NCI-H146 (cell line): ENCODE measurements around the gene DBI.

Source experiments
- DNase-seq: peaks from one replicate; lab custom pipeline; 2025; lab: John Stamatoyannopoulos, UW

The DBI gene

DNA sequence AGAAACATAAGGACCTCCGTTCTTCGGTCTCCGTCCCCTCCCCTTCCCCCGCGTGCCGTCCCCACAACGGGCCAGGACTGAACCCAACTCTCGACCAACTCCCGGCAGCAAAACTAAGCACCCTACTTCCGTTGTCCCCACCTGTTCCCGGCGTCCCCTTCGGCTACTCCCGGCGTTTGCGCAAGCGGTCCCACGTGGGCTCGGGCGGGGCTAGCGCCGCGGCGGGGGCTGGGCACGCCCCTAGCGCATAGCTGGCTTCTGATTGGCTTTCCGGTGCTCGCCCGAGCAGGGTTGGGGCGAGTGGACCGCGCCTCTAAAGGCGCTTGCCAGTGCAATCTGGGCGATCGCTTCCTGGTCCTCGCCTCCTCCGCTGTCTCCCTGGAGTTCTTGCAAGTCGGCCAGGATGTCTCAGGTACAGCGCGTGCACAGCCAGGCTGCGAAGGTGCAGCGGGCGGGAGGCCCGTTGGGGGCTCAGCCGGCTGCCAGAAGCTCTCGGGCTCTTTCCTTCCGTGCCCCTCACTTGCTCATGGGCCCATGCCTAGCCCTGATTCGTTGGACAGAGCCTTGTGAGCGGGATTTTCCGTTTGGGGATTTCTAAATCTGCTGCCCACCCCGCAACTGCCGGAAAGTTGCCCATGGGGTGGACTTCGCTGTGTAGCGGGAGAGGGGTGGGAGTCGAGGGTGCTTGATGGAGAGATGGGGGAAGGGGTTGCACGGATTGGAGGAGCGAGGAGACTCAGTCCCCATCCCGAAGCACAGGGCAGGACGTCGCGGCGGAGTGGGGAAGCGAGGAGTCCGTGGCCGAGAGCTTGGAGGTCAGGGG lies at the start of gene DBI, which contains the start of gene C2orf76:
DBI (plus strand) TSS at position 329 of the 823 bp plus-strand sequence; CDS start at position 404, 75 bp downstream.
C2orf76 (minus strand) TSS at position 186 of the 823 bp plus-strand sequence. CDS start 26,875 bp downstream, outside the sequence.
- DNase-seq = peak; percentile 98

DNA sequence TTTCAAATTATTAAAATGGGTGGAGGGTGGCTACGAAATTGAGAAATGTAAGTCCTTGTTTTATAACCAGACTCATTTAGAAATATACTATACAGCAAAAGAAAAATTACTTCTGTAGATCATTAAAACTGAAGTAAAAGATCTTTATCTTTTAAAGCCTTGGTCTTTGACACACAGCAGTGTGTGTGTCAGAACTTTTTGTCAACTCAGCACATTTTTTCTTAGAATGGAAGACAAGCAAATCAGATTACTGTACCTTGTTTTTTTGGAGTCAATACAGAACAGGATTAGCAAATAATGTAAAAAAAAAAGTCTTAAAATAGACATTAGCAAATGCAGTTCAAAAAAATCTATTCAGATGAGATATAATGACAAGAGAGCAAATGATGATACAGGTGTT lies 49.2 kb upstream of the DBI start:
- DNase-seq = no peak

DNA sequence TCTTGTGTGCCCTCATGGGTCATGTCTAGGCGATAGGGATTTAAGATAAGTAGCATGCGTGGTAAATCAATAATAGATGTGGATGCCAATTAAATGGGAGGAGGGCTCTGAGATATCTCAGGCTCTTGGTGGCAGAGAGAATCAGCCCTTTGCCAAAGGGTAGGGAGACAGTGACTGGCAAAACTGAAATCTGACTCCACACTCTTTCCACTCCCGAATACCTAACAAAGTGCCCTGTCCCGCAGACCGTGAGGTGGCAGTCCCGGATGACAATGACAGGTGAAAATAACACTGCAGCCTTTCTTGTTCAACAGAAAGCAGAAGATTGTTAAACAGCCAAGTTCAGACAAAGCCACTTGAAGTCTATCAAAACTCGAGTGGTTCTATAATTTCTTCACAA lies 47.2 kb upstream of the DBI start:
- no peak for DNase-seq

DNA sequence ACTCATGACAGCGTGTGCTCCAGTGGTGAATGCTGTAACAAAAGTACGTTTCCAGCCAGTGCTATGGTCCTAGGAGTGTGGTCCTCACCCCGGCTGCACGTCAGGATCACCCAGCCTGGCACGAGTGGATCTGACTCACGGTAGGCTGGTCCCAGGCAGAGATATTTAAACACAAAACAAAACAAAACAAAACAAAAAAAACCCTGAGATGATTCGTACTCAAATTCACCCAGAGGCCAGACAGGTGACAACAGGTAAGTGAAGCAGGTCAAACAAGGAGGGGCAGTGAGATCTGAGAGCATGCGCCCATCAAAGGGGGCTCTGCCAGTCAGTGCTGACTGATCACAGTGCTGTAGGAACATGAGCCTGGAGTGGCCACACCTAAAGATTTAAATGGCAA lies 43.3 kb upstream of the DBI start:
- no peak for DNase-seq

DNA sequence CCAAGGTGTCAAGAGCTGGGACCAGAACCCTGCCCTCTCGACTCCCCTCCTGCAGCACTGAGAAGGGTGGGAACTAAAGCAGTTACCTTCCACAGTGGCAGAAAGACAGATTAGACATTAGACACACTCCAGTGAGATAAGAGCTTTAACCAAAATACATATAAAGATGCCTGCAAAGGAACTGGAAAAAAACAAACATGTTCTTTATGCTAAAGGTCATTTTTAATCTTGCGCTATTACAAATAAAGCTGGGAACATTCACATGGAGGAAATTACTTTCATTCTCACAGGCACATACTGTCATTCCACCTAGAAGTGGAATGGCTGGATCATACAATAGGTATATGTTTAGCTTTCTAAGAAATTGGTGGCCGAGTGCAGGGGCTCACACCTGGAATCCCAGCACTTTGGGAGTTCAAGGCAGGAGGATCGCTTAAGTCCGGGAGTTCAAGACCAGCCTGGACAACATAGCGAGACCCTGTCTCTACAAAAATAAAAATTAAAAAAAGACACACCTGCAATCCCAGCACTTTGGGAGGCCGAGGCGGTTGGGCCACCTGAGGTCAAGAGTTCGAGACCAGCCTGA lies 42.0 kb upstream of the DBI start:
- no peak for DNase-seq

DNA sequence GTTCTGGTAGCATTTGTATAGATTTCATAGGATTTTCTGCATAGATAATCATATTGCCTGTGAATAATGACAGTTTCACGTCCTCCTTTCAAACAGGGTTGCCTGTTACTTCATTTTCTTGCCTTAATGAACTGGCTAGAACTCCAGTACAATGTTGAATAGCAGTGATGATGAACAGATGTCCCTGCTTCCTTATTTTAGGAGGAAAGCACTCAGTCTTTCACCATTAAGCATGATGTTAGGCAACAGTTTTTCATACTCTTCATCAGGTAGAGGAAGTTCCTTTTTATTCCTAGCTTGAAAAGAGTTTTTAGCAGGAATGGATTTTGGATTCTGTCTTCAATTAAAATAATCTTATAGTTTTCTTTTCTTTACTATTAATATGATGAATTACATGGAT lies 39.8 kb upstream of the DBI start:
- no peak for DNase-seq

DNA sequence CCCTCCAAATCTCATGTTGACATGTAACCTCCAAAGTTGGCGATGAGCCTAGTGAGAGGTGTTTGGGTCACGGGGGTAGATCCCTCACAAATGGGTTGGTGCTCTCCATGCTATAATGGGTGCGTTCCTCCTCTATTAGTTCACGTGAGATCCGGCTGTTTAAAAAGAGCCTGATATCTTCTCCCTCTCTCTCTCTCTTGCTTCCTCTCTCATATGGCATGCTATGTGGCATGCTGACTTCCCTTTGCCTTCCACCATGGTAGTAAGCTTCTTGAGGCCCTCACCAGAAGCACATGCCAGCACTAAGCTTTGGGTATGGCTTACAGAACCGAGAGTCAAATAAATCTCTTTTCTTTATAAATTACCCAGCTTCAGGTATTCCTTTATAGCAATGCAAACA lies 39.3 kb upstream of the DBI start:
- no peak for DNase-seq

DNA sequence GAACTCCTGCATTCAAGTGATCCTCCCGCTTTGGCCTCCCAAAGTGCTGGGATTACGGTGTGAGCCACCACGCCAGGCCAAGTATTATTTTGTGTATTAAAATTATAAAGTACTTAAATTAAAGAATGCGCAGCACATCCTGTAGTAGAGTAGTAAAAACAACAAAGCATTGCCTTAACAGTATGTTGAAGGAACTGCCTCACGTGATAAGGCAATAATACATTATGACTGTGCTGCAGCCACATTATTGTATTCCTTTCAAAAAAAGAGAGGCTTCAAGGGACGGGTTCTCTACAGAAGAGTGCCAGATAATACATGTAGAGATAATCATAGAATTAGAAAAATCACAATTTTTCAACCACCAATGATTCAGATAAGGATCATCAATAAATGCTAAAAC lies 33.8 kb upstream of the DBI start:
- DNase-seq = no peak

DNA sequence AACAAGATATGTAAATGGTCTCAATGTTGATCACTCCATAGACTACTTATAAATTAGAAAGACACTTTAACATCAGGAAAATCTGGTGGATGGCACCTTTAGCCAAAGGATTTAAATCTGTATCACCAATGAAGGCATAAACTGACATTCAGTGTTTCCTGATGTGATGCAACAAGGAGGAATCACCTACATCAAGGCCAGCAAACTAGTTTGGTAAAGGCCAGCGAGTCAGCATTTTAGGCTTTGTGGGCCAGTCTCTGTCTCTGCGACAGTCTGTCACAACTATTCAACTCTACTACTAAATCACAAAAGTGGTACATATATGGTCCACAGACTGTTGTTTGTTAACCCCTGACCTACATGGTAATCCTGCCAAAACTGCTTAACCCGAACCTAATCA lies 33.4 kb upstream of the DBI start:
- DNase-seq = no peak

DNA sequence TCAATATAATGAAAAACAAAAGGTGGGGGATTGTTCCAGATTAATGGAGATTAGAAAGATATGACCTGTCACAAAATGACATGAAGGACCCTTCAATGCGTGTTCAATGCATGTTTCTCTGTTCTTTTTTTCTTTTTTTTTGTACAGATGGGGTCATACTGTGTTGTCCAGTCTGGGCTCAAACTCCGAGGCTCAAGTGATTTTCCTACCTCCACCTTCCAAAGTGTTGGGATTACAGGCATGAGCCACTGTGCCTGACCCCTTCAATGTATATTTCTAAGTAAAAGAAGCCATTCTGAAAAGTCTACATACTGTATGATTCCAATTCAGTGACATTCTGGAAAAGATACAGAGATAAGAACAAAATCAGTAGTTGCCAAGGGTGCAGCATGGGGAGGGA lies 32.9 kb upstream of the DBI start:
- no peak for DNase-seq

DNA sequence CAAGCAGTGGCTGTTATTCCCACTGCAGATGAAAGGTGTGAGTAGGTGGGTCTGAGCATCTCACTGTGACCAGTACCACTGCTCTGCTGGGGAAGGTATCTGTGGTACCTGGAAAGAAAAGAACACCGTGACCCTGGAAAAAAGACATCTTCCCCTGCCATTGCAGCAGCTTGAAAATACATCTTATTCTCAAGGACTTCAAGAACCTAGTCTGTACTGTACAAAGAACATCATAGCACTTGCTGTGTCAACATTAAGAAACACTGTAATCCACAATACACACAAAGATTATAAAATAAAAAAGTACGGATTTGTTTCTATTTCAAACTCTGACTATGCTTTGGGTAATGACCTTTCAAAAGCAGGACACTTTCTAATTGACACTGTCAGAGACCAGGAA lies 29.0 kb upstream of the DBI start:
- DNase-seq = no peak

DNA sequence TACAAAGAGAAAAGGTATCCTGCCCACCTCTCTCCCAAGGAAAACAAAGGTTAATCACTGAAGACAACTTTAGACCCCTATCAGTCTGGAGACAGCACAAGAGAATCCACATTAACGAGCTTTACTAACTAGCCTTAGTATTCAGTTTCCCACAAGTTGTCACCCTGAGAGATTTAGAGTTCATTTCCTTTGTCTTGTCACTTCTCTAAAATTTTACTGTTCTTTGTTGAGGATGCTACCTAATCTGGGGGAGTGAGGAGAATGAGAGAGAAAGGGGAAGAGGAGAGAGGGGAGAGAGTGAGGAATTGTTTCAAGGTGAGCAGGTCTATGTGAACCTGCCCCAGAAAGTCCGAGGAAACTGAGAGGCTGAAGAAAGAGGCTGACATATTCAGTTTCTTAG lies 28.5 kb upstream of the DBI start:
- no peak for DNase-seq

DNA sequence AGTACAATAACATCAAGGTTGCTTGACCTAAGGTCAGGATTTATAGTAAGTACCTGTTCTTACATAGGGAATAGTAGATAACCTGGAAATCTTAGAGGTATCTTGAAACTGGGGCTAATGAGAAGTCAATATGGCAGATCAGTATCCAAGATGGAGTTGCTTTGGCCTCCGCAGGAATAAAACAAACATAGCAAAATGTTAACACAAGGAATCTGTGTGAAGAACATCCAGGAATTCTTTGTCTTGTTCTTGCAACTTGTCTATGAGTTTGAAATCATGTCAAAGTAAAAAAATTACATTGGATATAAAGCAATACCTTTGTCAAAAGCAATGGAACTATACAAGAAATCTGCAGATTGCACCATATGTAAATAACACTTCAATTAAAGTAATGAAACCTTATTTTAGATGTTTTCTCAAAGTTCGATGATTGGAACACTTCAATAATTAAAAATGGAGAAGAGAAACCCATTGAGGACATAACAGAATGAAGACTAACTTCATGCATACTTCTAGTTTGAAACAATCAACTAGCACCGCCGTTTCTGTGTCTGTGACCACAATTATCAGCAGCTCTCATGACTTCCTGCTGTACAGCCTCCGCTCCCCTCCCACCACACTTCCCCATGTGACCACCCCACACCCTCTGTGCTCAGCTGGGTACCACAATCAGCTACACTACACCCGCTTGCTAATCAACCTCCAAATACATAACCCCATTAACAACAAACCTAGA lies 27.8 kb upstream of the DBI start:
- DNase-seq = no peak

DNA sequence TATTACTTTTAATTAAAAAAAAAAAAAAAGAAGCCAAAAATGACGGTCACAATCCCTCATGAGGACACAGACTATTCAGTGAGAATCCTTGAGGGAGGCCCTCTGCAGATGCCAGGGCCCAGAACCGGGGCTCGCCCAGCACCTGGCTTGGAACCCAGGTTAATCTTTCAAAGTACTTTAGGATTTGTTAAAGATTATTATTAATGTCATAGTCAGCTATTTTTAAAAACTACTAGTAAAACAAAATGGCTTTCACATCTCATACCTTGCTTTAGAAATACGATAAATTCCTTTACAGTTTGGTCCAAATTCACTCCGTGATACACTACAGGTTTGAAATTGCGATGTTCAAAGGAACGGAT lies 27.2 kb upstream of the DBI start:
- DNase-seq = no peak

DNA sequence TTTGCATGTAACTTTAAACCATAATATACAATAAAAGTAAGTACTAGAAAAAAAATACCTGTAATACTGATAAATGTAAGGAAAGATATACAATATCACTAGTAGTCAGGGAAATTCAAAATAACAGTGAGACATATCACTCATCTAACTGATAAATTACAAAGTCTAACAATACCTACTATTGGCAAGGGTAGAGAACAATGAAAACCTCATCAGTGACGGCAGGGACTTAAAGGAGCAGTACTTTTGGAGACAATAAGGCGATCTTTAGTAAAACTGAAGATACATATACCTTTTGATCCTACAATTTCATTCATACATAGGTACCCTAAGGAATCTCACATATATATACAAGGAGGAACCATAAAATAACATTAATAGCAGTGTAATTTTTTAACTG lies 25.1 kb upstream of the DBI start:
- no peak for DNase-seq

DNA sequence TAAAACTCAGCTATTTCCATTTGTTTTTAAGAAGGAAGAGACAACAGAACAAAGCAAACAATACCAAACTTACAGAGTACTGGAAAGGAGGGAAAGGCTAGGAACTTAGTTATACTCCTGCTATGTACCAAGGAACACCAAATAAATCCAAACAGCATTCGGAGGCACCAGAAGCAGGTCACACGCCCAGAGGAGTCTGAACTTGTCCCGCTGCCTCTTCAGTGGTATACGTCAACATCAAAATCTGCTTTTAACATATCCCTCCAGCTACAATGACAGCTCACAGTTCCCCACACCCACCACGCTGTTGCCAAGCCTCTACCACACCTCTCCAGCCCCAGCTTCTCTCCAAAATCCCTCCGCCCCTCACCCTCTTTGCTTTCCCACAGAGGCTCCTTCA lies 17.5 kb upstream of the DBI start:
- DNase-seq = no peak

DNA sequence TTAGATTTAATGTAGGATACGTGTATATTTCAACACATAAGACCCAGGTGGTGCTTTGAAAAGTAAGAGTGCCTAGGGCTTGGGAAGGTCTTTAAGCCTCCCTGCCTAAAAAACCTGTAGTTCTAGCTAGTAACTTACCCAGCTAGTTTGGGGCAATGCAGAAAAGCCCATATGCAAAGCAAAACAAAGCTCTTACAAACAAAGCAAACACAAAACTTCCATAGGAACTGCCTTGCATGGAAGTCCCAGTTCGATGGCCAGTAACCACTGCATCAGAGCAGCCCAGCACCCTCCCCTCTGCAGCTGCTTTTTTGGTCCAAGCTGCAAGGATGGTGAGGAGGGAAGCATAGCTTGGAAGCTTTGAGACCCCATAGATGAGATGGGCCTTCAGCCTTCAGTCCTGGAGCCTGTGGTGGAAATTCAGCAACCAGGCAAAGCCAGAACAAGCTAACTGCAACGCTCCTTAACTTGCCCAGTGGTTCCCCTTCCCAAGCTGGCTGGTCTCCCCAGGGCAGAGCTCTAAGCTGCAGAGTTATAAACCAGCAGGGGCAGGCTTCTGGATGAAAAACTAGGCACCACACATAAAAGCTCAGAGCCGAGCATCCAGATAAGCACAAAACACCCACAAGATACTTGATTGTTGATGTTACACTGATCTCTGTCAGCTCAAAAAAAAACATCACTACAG lies 16.3 kb upstream of the DBI start:
- DNase-seq = peak; percentile 3

DNA sequence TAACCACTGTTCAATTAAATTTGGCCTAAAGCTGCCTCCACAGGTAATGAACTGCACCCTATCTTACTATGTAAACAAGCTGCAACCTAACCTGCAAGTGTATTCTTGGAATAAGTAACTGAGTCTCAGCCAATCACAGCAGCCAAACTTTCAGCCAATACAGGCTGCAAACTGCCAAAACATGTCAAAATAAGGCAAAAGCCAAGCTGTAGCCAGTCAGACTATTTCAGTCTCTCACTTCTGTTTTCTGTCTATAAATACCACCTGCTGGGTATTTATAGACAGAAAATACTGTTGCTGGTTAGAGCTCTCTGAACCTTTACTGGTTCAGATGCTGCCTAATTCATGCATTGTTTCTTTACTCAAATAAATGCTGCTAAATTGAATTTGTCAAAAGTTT lies 14.4 kb upstream of the DBI start:
- DNase-seq = no peak

DNA sequence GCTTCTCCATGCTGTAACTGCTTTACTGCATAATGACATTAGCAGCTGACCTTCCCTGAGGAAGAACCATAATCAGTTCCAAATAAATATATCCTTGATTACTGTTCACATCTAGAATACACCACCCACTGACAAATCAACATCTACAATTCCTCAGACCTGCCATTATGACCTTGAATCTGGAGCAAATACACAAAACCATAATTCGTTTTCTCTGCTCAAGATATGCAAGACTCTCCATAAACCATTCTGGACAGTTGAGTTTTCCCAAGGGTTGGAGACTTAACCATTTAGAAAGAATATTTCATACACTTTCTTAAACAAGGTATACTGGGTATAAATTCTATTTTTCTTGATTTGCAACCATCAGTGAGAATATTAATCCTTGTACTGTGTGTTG lies 11.9 kb upstream of the DBI start:
- DNase-seq = no peak

DNA sequence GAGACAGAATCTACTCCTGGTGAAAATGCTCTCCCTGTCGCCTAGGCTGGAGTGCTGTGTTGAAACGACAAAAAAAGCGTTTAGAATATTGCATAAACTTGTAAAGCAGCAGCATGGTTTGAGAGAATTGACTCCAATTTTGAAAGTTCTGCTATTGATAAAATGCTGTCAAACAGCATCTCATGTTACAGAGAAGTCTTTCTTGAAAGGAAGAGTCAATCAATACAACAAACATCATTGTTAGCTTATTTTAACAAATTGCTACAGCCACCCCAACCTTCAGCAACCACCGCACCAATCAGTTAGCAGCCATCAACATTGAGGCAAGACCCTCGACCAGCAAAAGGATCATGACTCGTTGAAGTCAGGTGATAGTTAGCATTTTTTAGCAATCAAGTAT lies 7.0 kb upstream of the DBI start:
- DNase-seq = peak; percentile 8

DNA sequence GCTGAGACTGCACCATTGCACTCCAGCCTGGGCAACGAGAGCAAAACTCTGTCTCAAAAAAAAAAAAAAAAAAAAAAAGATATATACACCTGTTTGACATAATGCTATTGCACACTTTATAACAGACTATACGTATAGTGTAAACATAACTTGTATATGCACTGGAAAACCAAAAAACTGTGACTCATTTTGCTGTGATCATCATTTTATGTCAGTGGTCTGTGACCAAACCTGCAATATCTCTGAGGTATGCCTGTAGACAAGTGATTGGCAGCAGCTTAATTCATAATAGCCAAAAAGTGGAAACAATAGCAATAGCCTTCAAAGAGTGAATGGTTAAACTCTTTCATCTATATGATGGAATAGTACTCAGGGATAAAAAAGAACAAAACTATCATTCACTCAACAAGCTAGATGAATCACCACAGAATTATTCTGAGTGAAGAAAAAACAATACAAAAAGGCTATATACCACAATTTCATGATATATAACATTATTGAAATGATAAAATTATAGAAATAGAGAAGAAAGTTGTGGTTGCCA lies 6.3 kb upstream of the DBI start:
- DNase-seq = no peak

DNA sequence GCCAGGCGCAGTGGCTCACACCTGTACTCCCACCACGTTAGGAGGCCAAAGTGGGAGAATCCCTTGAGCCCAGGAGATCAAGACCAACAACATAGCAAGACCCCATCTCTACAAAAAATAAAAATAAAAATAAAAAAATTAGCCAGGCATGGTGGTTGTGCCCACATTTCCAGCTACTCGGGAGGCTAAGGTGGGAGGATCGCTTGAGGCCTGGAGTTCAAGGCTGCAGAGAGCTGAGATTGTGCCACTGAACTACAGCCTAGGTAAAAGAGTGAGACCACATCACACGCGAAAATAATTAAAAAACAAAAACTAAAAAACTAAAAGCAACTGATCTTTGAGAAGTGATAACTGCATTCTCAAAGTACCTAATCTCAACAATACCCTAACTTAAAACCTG lies 2.0 kb upstream of the DBI start:
- DNase-seq = no peak
